IPS-20b (cell line): Measurements from ENCODE around the gene HCFC1.

ENCODE experiments used
- H3K27ac ChIP-seq: one replicate; pipeline ENCODE4 v1.5.1; 2013; ENCODE audit warnings: low read length
- H3K27me3 ChIP-seq: 2 replicates; pipeline ENCODE4 v1.6.1; 2013; ENCODE audit warnings: mild to moderate bottlenecking, low read length, inconsistent platforms; ENCODE audit not compliant: insufficient read depth
- H3K36me3 ChIP-seq: 2 replicates; pipeline ENCODE4 v1.6.1; 2013; ENCODE audit warnings: low read depth, mild to moderate bottlenecking, inconsistent platforms, low read length, moderate library complexity; ENCODE audit not compliant: insufficient read depth
- H3K4me1 ChIP-seq: 2 replicates; pipeline ENCODE4 v1.6.1; 2013; ENCODE audit warnings: mild to moderate bottlenecking, control low read depth, inconsistent platforms, low read length, moderate library complexity; ENCODE audit not compliant: insufficient read depth
- H3K4me3 ChIP-seq: 2 replicates; pipeline ENCODE4 v1.5.1; 2013; ENCODE audit warnings: mild to moderate bottlenecking, low read length, inconsistent platforms
- H3K9ac ChIP-seq: 2 replicates; pipeline ENCODE4 v1.6.1; 2013; ENCODE audit warnings: low read depth, mild to moderate bottlenecking, inconsistent platforms, low read length, moderate library complexity
- H3K9me3 ChIP-seq: 2 replicates; pipeline ENCODE4 v1.6.1; 2013; ENCODE audit warnings: mild to moderate bottlenecking, low read depth, low read length, inconsistent platforms; ENCODE audit not compliant: insufficient read depth

HCFC1 gene

GRCh38 chrX:153969904-153970356, 1.7 kb downstream of the HCFC1 start:
- Histone ChIP-seq H3K36me3 (peaks cover 7% of the 10 kb centered on the region; the same call in 1 of the 2 replicates), H3K27ac (no peak overlapping the region), H3K9ac (peak overlapping the region; percentile 72; the same call in 1 of the 2 replicates), H3K9me3 (no peaks in the 10 kb centered on the region), H3K4me1 (peaks cover 12% of the 10 kb centered on the region; the same call in 1 of the 2 replicates), H3K4me3 (peak overlapping the region; percentile 94), H3K27me3 (no peaks in the 10 kb centered on the region)

- Histone ChIP-seq H3K4me1 (peaks cover 12% of the 10 kb centered on the region; the same call in 1 of the 2 replicates), H3K27me3 (no peaks in the 10 kb centered on the region), H3K4me3 (peak overlapping the region; percentile 94), H3K9me3 (no peaks in the 10 kb centered on the region), H3K27ac (no peak overlapping the region), H3K36me3 (peaks cover 7% of the 10 kb centered on the region; the same call in 1 of the 2 replicates), H3K9ac (peak overlapping the region; percentile 72; the same call in 1 of the 2 replicates)
Observed at GRCh38 chrX:153969125-153969903, 2.3 kb downstream of the HCFC1 start.

- H3K4me3 ChIP-seq = peak overlapping the region; percentile 94
- peaks cover 12% of the 10 kb centered on the region; the same call in 1 of the 2 replicates for H3K4me1 ChIP-seq
- peak overlapping the region; percentile 72; the same call in 1 of the 2 replicates for H3K9ac ChIP-seq
- no peaks in the 10 kb centered on the region for H3K27me3 ChIP-seq
- H3K9me3 ChIP-seq = no peaks in the 10 kb centered on the region
- peaks cover 11% of the 10 kb centered on the region for H3K36me3 ChIP-seq
- no peak overlapping the region for H3K27ac ChIP-seq
Observed at GRCh38 chrX:153968754-153969124, 2.9 kb downstream of the HCFC1 start.

GRCh38 chrX:153968255-153968654, 3.4 kb downstream of the HCFC1 start:
- Histone ChIP-seq H3K9ac (peak overlapping the region; percentile 72; the same call in 1 of the 2 replicates), H3K4me3 (peak overlapping the region; percentile 94; the same call in 1 of the 2 replicates), H3K36me3 (peaks cover 16% of the 10 kb centered on the region), H3K4me1 (peaks cover 12% of the 10 kb centered on the region; the same call in 1 of the 2 replicates), H3K27ac (no peak overlapping the region), H3K9me3 (no peaks in the 10 kb centered on the region), H3K27me3 (no peaks in the 10 kb centered on the region)

- Histone ChIP-seq H3K36me3 (peaks cover 22% of the 10 kb centered on the region), H3K27ac (no peak overlapping the region), H3K4me3 (peak overlapping the region; percentile 94; the same call in 1 of the 2 replicates), H3K27me3 (no peaks in the 10 kb centered on the region), H3K9me3 (no peaks in the 10 kb centered on the region), H3K4me1 (peaks cover 12% of the 10 kb centered on the region; the same call in 1 of the 2 replicates), H3K9ac (no peak overlapping the region)
Observed at GRCh38 chrX:153967536-153968224, 3.9 kb downstream of the HCFC1 start.

- no peak overlapping the region; the same call in 1 of the 2 replicates for H3K4me3 ChIP-seq
- no peaks in the 10 kb centered on the region for H3K27me3 ChIP-seq
- peaks cover 12% of the 10 kb centered on the region; the same call in 1 of the 2 replicates for H3K4me1 ChIP-seq
- no peak overlapping the region for H3K9ac ChIP-seq
- H3K27ac ChIP-seq = no peak overlapping the region
- H3K36me3 ChIP-seq = peaks cover 29% of the 10 kb centered on the region
- no peaks in the 10 kb centered on the region for H3K9me3 ChIP-seq
Observed at GRCh38 chrX:153966841-153967535, 4.6 kb downstream of the HCFC1 start.

- Histone ChIP-seq H3K27ac (no peak overlapping the region), H3K9me3 (no peaks in the 10 kb centered on the region), H3K4me3 (no peak overlapping the region), H3K36me3 (peaks cover 36% of the 10 kb centered on the region), H3K27me3 (no peaks in the 10 kb centered on the region), H3K4me1 (peaks cover 12% of the 10 kb centered on the region; the same call in 1 of the 2 replicates), H3K9ac (no peak overlapping the region)
Observed at GRCh38 chrX:153966283-153966688, 5.3 kb downstream of the HCFC1 start.

GRCh38 chrX:153965406-153965805, 6.2 kb downstream of the HCFC1 start:
- peaks cover 12% of the 10 kb centered on the region; the same call in 1 of the 2 replicates for H3K4me1 ChIP-seq
- peaks cover 45% of the 10 kb centered on the region for H3K36me3 ChIP-seq
- H3K27ac ChIP-seq = no peak overlapping the region
- H3K27me3 ChIP-seq = no peaks in the 10 kb centered on the region
- H3K9ac ChIP-seq = no peak overlapping the region
- H3K9me3 ChIP-seq = no peaks in the 10 kb centered on the region
- H3K4me3 ChIP-seq = no peak overlapping the region

GRCh38 chrX:153964105-153964504, 7.5 kb downstream of the HCFC1 start:
- H3K4me3 ChIP-seq = no peak overlapping the region
- H3K36me3 ChIP-seq = peaks cover 58% of the 10 kb centered on the region
- peaks cover 12% of the 10 kb centered on the region; the same call in 1 of the 2 replicates for H3K4me1 ChIP-seq
- H3K27ac ChIP-seq = no peak overlapping the region
- no peaks in the 10 kb centered on the region for H3K27me3 ChIP-seq
- H3K9ac ChIP-seq = no peak overlapping the region
- no peaks in the 10 kb centered on the region for H3K9me3 ChIP-seq

- no peaks in the 10 kb centered on the region for H3K27me3 ChIP-seq
- no peak overlapping the region for H3K4me3 ChIP-seq
- H3K27ac ChIP-seq = no peak overlapping the region
- H3K9ac ChIP-seq = no peak overlapping the region
- peaks cover 63% of the 10 kb centered on the region for H3K36me3 ChIP-seq
- H3K9me3 ChIP-seq = no peaks in the 10 kb centered on the region
- H3K4me1 ChIP-seq = peaks cover 10% of the 10 kb centered on the region; the same call in 1 of the 2 replicates
Observed at GRCh38 chrX:153963546-153963945, 8.1 kb downstream of the HCFC1 start.

GRCh38 chrX:153961292-153961691, 10.3 kb downstream of the HCFC1 start:
- Histone ChIP-seq H3K9me3 (no peaks in the 10 kb centered on the region), H3K27ac (no peak overlapping the region), H3K36me3 (peaks cover 79% of the 10 kb centered on the region), H3K4me3 (no peak overlapping the region), H3K9ac (no peak overlapping the region), H3K27me3 (no peaks in the 10 kb centered on the region), H3K4me1 (no peaks in the 10 kb centered on the region)
